Activated naive CD4-positive, alpha-beta T cell treated with anti-CD3 and anti-CD28 coated beads, Interleukin-2, amount 50 U/mL, for 24 hours (primary cell): ENCODE data around the gene GRK7.
"Not testable (repeated sequence)": the region's sequence is repeated elsewhere in the genome, so short reads cannot be mapped to it uniquely, and the experiment has no call there.

Experiments used
- H3K27ac Mint-ChIP-seq: one replicate; pipeline ENCODE4 v1.8.0; 2021; ENCODE audit warnings: mild to moderate bottlenecking, mixed read lengths
- H3K27me3 Mint-ChIP-seq: one replicate; pipeline ENCODE4 v1.8.0; 2021; ENCODE audit warnings: mixed read lengths
- H3K36me3 Mint-ChIP-seq: one replicate; pipeline ENCODE4 v1.8.0; 2021; ENCODE audit warnings: mixed read lengths
- H3K4me1 Mint-ChIP-seq: one replicate; pipeline ENCODE4 v1.8.0; 2021; ENCODE audit warnings: mixed read lengths
- H3K4me3 Mint-ChIP-seq: one replicate; pipeline ENCODE4 v1.8.0; 2021; ENCODE audit warnings: mild to moderate bottlenecking, mixed read lengths
- H3K9me3 Mint-ChIP-seq: one replicate; pipeline ENCODE4 v1.8.0; 2021; ENCODE audit warnings: mixed read lengths

Gene GRK7

GRCh38 chr3:141738891-141739363 is 24.3 kb upstream of the GRK7 start:
- H3K9me3 Mint-ChIP-seq, result no peaks in the 10 kb centered on the region
- peak overlapping the region; percentile 99 for H3K4me3 Mint-ChIP-seq
- H3K4me1 Mint-ChIP-seq, result peaks cover 37% of the 10 kb centered on the region
- H3K27me3 Mint-ChIP-seq, result no peaks in the 10 kb centered on the region
- peak overlapping the region; percentile 99 for H3K27ac Mint-ChIP-seq
- H3K36me3 Mint-ChIP-seq, result peaks cover 4% of the 10 kb centered on the region

DNA sequence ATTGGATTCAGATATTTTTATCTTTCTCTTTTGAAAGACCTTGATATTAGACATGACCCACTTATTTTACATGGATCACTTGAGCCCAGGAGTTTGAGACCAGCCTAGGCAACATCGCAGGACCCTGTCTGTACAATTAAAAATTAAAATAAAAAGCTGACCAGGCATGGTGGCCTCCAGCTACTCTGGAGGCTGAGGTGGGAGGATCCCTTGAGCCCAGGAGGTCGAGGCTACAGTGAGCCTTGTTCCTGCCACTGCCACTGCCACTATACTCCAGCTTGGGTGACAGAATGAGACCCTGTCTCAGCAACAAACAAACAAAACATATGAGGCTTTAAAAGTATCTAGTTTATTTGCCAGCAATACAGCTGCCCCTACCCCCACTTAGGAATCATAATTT is 23.5 kb upstream of the GRK7 start:
- Mint-ChIP-seq H3K9me3 (no peaks in the 10 kb centered on the region), H3K4me3 (peak overlapping the region; percentile 99), H3K27ac (peak overlapping the region; percentile 99), H3K27me3 (no peaks in the 10 kb centered on the region), H3K36me3 (peaks cover 8% of the 10 kb centered on the region), H3K4me1 (peaks cover 45% of the 10 kb centered on the region)

GRCh38 chr3:141740349-141740748 is 22.9 kb upstream of the GRK7 start:
- peak overlapping the region; percentile 41 for H3K27ac Mint-ChIP-seq
- peaks cover 8% of the 10 kb centered on the region for H3K36me3 Mint-ChIP-seq
- peak overlapping the region; percentile 99 for H3K4me3 Mint-ChIP-seq
- H3K27me3 Mint-ChIP-seq, result no peaks in the 10 kb centered on the region
- H3K9me3 Mint-ChIP-seq, result no peaks in the 10 kb centered on the region
- H3K4me1 Mint-ChIP-seq, result peaks cover 49% of the 10 kb centered on the region

DNA sequence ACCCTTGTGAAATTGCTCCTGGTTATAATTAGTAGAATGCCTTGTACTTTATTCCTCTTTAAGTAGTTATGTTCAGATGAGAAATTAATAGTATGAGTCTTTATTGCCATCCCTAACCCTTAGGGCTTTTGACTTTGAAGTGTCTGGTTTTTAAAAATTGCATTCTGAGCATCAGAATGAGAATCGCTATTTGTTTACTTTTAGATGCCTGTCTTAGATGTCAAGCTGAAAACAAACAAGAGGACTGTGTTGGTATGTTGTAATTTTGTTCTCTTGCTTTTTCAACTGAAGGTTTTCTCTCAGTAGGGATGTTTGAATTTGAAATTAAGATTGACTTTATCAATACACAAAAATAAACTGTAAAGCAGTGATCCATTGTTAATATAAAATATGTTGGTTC is 19.9 kb upstream of the GRK7 start:
- peak overlapping the region; percentile 10 for H3K27ac Mint-ChIP-seq
- H3K36me3 Mint-ChIP-seq, result peaks cover 12% of the 10 kb centered on the region
- no peak overlapping the region for H3K4me3 Mint-ChIP-seq
- H3K27me3 Mint-ChIP-seq, result no peaks in the 10 kb centered on the region
- no peaks in the 10 kb centered on the region for H3K9me3 Mint-ChIP-seq
- H3K4me1 Mint-ChIP-seq, result peaks cover 59% of the 10 kb centered on the region

GRCh38 chr3:141746962-141747361 is 16.2 kb upstream of the GRK7 start:
- Mint-ChIP-seq H3K4me3 (no peak overlapping the region), H3K36me3 (peaks cover 14% of the 10 kb centered on the region), H3K4me1 (peaks cover 35% of the 10 kb centered on the region), H3K27me3 (no peaks in the 10 kb centered on the region), H3K27ac (no peak overlapping the region), H3K9me3 (no peaks in the 10 kb centered on the region)

DNA sequence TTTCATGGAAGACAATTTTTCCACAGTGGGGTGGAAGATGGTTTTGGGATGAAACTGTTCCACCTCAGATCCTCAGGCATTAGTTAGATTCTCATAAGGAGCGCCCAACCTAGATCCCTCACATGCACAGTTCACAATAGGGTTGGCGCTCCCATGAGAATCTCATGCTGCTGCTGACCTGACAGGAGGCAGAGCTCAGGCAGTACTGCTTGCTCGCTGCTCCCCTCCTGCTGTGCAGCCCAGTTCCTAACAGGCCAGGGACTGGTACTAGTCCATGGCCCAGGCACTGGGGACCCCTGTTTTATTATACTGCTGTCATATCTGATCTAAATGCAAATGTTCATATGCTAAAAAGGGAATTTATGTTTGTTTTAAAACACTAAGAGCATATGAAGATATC is 9.8 kb upstream of the GRK7 start:
- Mint-ChIP-seq H3K36me3 (peaks cover 2% of the 10 kb centered on the region), H3K4me3 (no peak overlapping the region), H3K4me1 (no peaks in the 10 kb centered on the region), H3K9me3 (no peaks in the 10 kb centered on the region), H3K27me3 (no peaks in the 10 kb centered on the region), H3K27ac (no peak overlapping the region)

DNA sequence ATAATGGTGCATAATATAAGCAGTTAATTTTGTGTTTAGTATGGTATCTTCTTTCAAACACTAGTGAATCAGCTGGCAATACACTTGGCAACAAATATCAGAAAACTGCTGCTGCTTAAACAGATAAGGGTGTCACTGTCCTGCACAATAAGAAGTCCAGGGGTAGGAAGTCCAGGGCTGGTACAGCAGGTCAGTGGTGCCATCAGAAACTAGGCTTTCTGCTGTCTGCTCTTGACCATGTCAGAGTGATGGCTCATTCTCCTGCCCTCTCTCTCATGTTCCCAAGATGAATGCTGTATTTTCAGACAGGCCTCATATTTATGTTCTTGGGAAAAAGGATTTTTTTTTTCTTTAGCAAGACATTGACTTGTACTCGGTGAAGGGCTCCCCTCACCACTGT is 9.2 kb upstream of the GRK7 start:
- H3K36me3 Mint-ChIP-seq, result no peaks in the 10 kb centered on the region
- H3K4me3 Mint-ChIP-seq, result no peak overlapping the region
- H3K27me3 Mint-ChIP-seq, result no peaks in the 10 kb centered on the region
- no peaks in the 10 kb centered on the region for H3K4me1 Mint-ChIP-seq
- no peak overlapping the region for H3K27ac Mint-ChIP-seq
- no peaks in the 10 kb centered on the region for H3K9me3 Mint-ChIP-seq

GRCh38 chr3:141762552-141762951 is 656 bp upstream of the GRK7 start:
- H3K9me3 Mint-ChIP-seq, H3K27me3 Mint-ChIP-seq, H3K36me3 Mint-ChIP-seq, H3K27ac Mint-ChIP-seq, H3K4me1 Mint-ChIP-seq, H3K4me3 Mint-ChIP-seq: not testable (repeated sequence)

DNA sequence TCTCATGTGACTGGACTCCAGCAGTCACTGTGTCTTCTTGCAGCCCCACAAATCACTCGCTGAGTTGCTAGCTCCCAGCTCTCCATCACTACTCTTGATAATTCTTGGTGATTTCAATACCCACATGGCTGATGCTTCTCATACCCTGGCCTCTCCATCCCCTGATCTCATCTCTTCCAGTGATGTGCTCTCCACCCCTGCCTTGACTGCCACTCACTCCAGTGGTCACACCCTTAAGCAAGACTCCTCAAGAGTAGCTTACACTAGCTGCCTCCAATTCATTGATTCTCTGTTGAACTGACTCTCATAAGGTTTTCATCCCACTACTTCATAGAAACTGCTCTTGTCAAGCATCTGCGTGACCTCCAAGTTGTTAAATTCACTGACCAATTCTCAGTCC is 837 bp downstream of the GRK7 start:
- no peak overlapping the region for H3K4me3 Mint-ChIP-seq
- no peaks in the 10 kb centered on the region for H3K9me3 Mint-ChIP-seq
- H3K27me3 Mint-ChIP-seq, result no peaks in the 10 kb centered on the region
- peaks cover 3% of the 10 kb centered on the region for H3K36me3 Mint-ChIP-seq
- H3K27ac Mint-ChIP-seq, result no peak overlapping the region
- no peaks in the 10 kb centered on the region for H3K4me1 Mint-ChIP-seq

- Mint-ChIP-seq H3K36me3 (peaks cover 3% of the 10 kb centered on the region), H3K4me3 (no peak overlapping the region), H3K27me3 (no peaks in the 10 kb centered on the region), H3K27ac (no peak overlapping the region), H3K4me1 (no peaks in the 10 kb centered on the region), H3K9me3 (no peaks in the 10 kb centered on the region)
These were observed 1.3 kb downstream of the GRK7 start for GRCh38 chr3:141764465-141764864.

GRCh38 chr3:141764986-141765385 is 1.8 kb downstream of the GRK7 start:
- no peak overlapping the region for H3K4me3 Mint-ChIP-seq
- no peaks in the 10 kb centered on the region for H3K9me3 Mint-ChIP-seq

DNA sequence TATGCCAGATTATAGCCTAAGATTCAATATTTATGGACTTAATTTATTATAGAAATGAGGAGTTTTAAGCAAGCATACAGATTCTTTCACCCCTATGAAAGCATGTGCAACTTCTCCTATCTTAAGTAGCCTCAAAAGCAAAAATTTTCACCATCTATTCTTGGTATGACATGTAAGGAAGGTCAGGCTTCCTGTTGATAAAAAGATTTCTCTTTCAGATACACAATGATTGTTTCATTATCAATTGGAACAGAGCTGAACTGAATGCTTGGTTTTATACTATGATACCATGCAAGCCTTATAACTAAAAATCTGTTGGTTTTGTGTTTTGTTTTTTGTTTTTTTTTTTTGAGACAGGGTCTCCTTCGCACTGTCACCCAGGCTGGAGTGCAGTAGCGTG is 3.9 kb downstream of the GRK7 start:
- Mint-ChIP-seq H3K9me3 (no peaks in the 10 kb centered on the region), H3K36me3 (peaks cover 3% of the 10 kb centered on the region), H3K4me1 (no peaks in the 10 kb centered on the region), H3K4me3 (no peak overlapping the region), H3K27ac (no peak overlapping the region), H3K27me3 (no peaks in the 10 kb centered on the region)

More at GRCh38 chr3:141764986-141765385, 1.8 kb downstream of the GRK7 start:
- Mint-ChIP-seq H3K4me1 (no peaks in the 10 kb centered on the region), H3K27ac (no peak overlapping the region), H3K27me3 (no peaks in the 10 kb centered on the region), H3K36me3 (peaks cover 3% of the 10 kb centered on the region)

DNA sequence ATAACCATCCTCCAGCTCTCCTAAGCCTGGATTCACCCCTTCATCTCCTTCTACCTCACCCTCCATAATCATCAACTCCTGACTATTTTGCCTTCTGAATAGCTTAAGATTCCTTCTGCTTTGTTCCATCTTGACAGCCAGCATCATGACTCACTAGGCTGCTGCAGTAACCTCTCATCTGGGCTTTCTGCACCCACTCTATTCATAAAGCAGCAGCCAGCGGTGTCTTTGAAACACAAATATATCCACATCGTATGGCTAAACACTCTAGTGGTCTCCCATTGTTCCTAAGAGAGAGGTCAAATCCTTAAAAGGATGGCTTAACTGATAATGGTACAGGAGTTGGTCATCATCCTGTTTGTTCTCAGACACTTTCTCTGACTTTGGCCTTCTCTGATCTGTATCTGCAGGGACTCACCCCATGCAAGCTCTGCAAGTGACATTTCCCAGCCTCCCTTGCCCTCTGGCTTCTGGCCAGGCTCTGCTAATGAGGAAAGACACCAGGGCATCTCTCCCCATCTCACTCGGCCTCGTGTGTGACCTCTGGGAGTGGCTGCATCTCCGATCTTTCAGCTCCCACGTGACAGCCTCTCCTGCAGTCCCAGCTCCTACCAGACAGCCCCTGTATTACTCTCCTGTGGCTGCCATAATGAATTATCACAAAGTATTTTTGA is 6.2 kb downstream of the GRK7 start:
- H3K4me1 Mint-ChIP-seq, result no peaks in the 10 kb centered on the region
- no peaks in the 10 kb centered on the region for H3K9me3 Mint-ChIP-seq
- H3K27me3 Mint-ChIP-seq, result no peaks in the 10 kb centered on the region
- peaks cover 3% of the 10 kb centered on the region for H3K36me3 Mint-ChIP-seq
- H3K27ac Mint-ChIP-seq, result no peak overlapping the region
- no peak overlapping the region for H3K4me3 Mint-ChIP-seq

DNA sequence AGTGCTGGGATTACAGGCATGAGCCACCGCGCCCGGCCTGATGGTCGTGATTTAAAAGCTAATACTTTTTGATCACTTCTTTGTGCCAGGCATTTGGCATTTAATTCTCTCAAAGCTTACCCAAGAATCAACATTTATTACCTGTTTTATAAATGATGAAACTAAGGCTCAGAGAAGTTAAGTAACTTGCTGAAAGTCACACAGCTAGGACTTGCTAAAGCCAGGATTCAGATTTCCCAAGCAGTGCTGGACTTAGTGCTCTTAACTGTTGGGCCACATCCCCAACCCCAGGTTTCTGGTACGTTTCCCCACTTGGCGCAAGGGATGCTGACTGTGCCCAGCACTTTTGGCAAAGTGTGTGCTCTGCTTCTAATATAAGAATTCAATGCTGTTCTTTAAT is 10.5 kb downstream of the GRK7 start:
- H3K4me3 Mint-ChIP-seq, result no peak overlapping the region
- no peaks in the 10 kb centered on the region for H3K9me3 Mint-ChIP-seq
- H3K4me1 Mint-ChIP-seq, result no peaks in the 10 kb centered on the region
- H3K36me3 Mint-ChIP-seq, result no peaks in the 10 kb centered on the region
- H3K27ac Mint-ChIP-seq, result no peak overlapping the region
- no peaks in the 10 kb centered on the region for H3K27me3 Mint-ChIP-seq

- H3K27ac Mint-ChIP-seq, result no peak overlapping the region
- H3K9me3 Mint-ChIP-seq, result no peaks in the 10 kb centered on the region
- H3K4me1 Mint-ChIP-seq, result no peaks in the 10 kb centered on the region
These were observed 13.2 kb downstream of the GRK7 start for GRCh38 chr3:141776376-141776775.

GRCh38 chr3:141776885-141777284 is 13.7 kb downstream of the GRK7 start:
- no peak overlapping the region for H3K4me3 Mint-ChIP-seq
- H3K27me3 Mint-ChIP-seq, result no peaks in the 10 kb centered on the region
- no peak overlapping the region for H3K27ac Mint-ChIP-seq
- no peaks in the 10 kb centered on the region for H3K4me1 Mint-ChIP-seq
- no peaks in the 10 kb centered on the region for H3K9me3 Mint-ChIP-seq
- no peaks in the 10 kb centered on the region for H3K36me3 Mint-ChIP-seq

More at GRCh38 chr3:141776376-141776775, 13.2 kb downstream of the GRK7 start:
- Mint-ChIP-seq H3K27me3 (no peaks in the 10 kb centered on the region), H3K4me3 (no peak overlapping the region), H3K36me3 (no peaks in the 10 kb centered on the region)
